Stimulated activated CD4-positive, alpha-beta T cell treated with anti-CD3 and anti-CD28 coated beads, Interleukin-4, amount 100 ng/mL, for 1 hour (primary cell): Measurements from ENCODE around the gene FGG.
"Not testable (repeated sequence)": the region's sequence is repeated elsewhere in the genome, so short reads cannot be mapped to it uniquely, and the experiment has no call there.

ENCODE experiments used
- DNase-seq: peaks from one replicate; pipeline ENCODE4 v3.0.0-alpha.2; 2020

Gene FGG

GRCh38 chr4:154610582-154610981 is 1.9 kb downstream of the FGG start:
- DNase-seq = no peak

- DNase-seq = no peak
Measured at GRCh38 chr4:154609532-154609931, 2.9 kb downstream of the FGG start.

GRCh38 chr4:154608361-154609252 is 3.8 kb downstream of the FGG start:
- DNase-seq = no peak

GRCh38 chr4:154606728-154607723 is 5.4 kb downstream of the FGG start:
- DNase-seq = no peak

GRCh38 chr4:154604696-154605200 is 7.7 kb downstream of the FGG start:
- no peak for DNase-seq

GRCh38 chr4:154603033-154603943 is 9.2 kb downstream of the FGG start:
- DNase-seq = no peak

- DNase-seq = no peak
Measured at GRCh38 chr4:154602404-154603020, 9.9 kb downstream of the FGG start.

- DNase-seq = no peak
Measured at GRCh38 chr4:154597798-154598774, 14.4 kb downstream of the FGG start.

- not testable (repeated sequence) for DNase-seq
Measured at GRCh38 chr4:154597281-154597680, 15.2 kb downstream of the FGG start.

- DNase-seq = no peak
Measured at GRCh38 chr4:154595807-154596206, 16.6 kb downstream of the FGG start.

GRCh38 chr4:154594343-154594742 is 18.1 kb downstream of the FGG start:
- DNase-seq = not testable (repeated sequence)

- DNase-seq = no peak
Measured at GRCh38 chr4:154593868-154594267, 18.6 kb downstream of the FGG start.

- DNase-seq = no peak
Measured at GRCh38 chr4:154591890-154592289, 20.6 kb downstream of the FGG start.

GRCh38 chr4:154590329-154591006 is 22.0 kb downstream of the FGG start, which contains the start of gene FGA:
Gene FGA (minus strand): TSS chr4:154590742. CDS start chr4:154590687, 55 bp downstream.
- no peak for DNase-seq

GRCh38 chr4:154589296-154590197 is 22.9 kb downstream of the FGG start:
- no peak for DNase-seq

GRCh38 chr4:154588198-154588597 is 24.3 kb downstream of the FGG start:
- DNase-seq = no peak

GRCh38 chr4:154586296-154587033 is 26.0 kb downstream of the FGG start:
- no peak for DNase-seq
